ENCODE measurements around the gene MIA3.

The MIA3 gene

GRCh38 chr1:222583079-222583478 is 34.8 kb upstream of the MIA3 start:
- no peaks in the 10 kb centered on the region for H3K27me3 ChIP-seq (ENCODE audit: insufficient read depth, poor library complexity, severe bottlenecking)
- H3K27ac ChIP-seq (ENCODE audit: poor library complexity, severe bottlenecking): peak overlapping the region; percentile 54
- H3K4me1 ChIP-seq (ENCODE audit: insufficient read depth, poor library complexity, severe bottlenecking): peaks cover 8% of the 10 kb centered on the region
- TF ChIP-seq CTCF (IDR thresholded peaks at IDR 0.05; ENCODE audit: poor library complexity, severe bottlenecking): no peak
- H3K9me3 ChIP-seq (ENCODE audit: severe bottlenecking): no peaks in the 10 kb centered on the region
- no peak overlapping the region for H3K4me3 ChIP-seq (ENCODE audit: severe bottlenecking)
- H3K36me3 ChIP-seq (ENCODE audit: low read depth): peaks cover 21% of the 10 kb centered on the region
- ATAC-seq (ENCODE audit: low read depth) (no peak), DNase-seq (ENCODE audit: low spot score) (no peak)

DNA sequence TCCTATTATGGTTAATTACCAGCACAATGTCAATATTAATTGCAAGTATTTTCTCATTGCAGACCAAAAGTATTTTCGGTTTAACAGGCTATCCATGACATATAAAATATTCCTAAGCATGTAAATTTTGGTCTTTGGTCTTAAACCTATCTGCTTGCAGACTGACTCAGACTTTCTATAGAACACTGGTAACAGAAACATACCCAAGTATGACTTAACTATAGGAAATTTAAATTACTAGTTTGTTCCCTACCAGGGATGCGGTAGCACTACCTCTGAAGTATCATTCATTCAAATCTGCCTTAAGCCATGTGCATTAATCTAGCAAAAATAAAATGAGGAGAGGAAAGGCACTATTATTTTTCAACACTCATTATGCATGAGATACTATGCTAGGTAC is 31.1 kb upstream of the MIA3 start:
- Histone ChIP-seq H3K27ac (ENCODE audit: poor library complexity, severe bottlenecking) (no peak overlapping the region), H3K4me3 (ENCODE audit: severe bottlenecking) (no peak overlapping the region), H3K9me3 (ENCODE audit: severe bottlenecking) (no peaks in the 10 kb centered on the region), H3K27me3 (ENCODE audit: insufficient read depth, poor library complexity, severe bottlenecking) (no peaks in the 10 kb centered on the region), H3K36me3 (ENCODE audit: low read depth) (peaks cover 27% of the 10 kb centered on the region), H3K4me1 (ENCODE audit: insufficient read depth, poor library complexity, severe bottlenecking) (peaks cover 8% of the 10 kb centered on the region)
- ATAC-seq (ENCODE audit: low read depth) (no peak), DNase-seq (ENCODE audit: low spot score) (no peak)
- TF ChIP-seq CTCF (IDR thresholded peaks at IDR 0.05; ENCODE audit: poor library complexity, severe bottlenecking): no peak

DNA sequence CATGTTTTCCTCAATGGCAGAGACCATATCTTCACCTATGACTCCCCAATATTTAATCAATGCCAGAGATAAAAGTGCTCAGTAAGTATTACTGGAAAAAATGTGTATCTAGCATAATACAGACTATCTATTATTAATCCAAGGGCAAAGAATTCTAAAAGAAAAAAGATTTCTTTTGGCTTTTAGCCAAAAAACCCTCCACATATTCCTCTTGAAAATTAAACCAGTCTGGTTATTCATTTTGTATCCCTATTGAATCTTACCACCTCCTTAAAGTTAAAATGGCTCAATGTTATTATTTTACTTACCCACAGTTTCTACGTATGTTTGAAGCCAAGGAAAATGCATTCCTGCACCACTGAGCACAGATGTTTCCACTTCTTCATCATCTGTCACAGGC is 29.8 kb upstream of the MIA3 start:
- no peak overlapping the region for H3K27ac ChIP-seq (ENCODE audit: poor library complexity, severe bottlenecking)
- ATAC-seq (ENCODE audit: low read depth) (no peak), DNase-seq (ENCODE audit: low spot score) (no peak)
- H3K4me1 ChIP-seq (ENCODE audit: insufficient read depth, poor library complexity, severe bottlenecking): no peaks in the 10 kb centered on the region
- no peak for TF ChIP-seq CTCF (IDR thresholded peaks at IDR 0.05; ENCODE audit: poor library complexity, severe bottlenecking)
- H3K9me3 ChIP-seq (ENCODE audit: severe bottlenecking): no peaks in the 10 kb centered on the region
- peaks cover 18% of the 10 kb centered on the region for H3K36me3 ChIP-seq (ENCODE audit: low read depth)
- no peak overlapping the region for H3K4me3 ChIP-seq (ENCODE audit: severe bottlenecking)
- no peaks in the 10 kb centered on the region for H3K27me3 ChIP-seq (ENCODE audit: insufficient read depth, poor library complexity, severe bottlenecking)

DNA sequence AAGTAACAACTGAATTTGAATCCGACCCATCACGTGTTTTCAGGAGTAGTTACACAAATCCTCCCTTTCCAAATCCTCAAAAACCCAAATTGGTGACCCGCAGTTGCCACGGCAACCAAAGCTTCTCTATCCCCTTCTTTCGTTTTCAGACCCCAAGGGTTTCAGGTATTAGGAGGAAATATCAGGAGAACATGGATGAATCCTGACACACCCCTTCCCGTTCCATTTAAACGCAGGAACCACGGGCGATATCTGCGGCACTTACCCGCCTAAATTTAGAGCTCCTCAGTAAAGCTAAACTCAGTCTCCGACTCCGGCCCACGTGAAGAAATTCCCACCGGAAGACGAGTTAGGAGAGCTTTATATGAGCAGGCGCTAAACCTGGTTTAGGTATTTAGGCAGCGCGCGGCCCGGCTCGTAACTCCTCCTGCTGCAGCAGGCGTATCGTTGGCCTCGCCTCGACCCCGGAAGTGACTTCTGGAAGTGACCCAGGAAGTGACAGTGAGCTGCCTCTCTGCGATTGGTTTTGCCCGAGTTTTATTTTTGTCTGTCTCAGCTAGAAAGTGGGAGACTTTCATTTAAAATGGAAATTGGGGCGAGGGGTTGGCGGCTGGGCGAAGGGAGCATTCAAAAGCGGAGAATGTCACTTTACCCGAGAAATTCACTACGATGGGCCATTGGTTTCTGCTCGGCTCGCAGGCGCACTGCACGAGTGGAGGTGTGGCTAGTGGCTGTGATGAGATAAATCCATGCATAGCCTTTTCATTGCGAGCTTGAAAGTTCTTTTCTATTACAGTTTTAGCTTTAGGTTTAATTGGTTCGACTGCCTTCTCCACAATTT is 28.2 kb upstream of the MIA3 start, which contains the start of gene TAF1A:
Gene TAF1A (minus strand): TSS at position 472 of the 841 bp plus-strand sequence.
- H3K4me3 ChIP-seq (ENCODE audit: severe bottlenecking): peak within 1 kb of the TSS; percentile 59
- H3K4me1 ChIP-seq (ENCODE audit: insufficient read depth, poor library complexity, severe bottlenecking): no peaks in the 10 kb centered on the region
- DNase-seq (ENCODE audit: low spot score): peak; percentile 74
- H3K27ac ChIP-seq (ENCODE audit: poor library complexity, severe bottlenecking): peak within 1 kb of the TSS; percentile 51
- ATAC-seq (ENCODE audit: low read depth): peak; percentile 91
- no peaks in the 10 kb centered on the region for H3K9me3 ChIP-seq (ENCODE audit: severe bottlenecking)
- TF ChIP-seq CTCF (IDR thresholded peaks at IDR 0.05; ENCODE audit: poor library complexity, severe bottlenecking): no peak
- H3K36me3 ChIP-seq (ENCODE audit: low read depth): peaks cover 11% of the 10 kb centered on the region
- H3K27me3 ChIP-seq (ENCODE audit: insufficient read depth, poor library complexity, severe bottlenecking): no peaks in the 10 kb centered on the region

- DNase-seq (ENCODE audit: low spot score): no peak
- ATAC-seq (ENCODE audit: low read depth): no peak
- H3K9me3 ChIP-seq (ENCODE audit: severe bottlenecking): no peaks in the 10 kb centered on the region
These were observed 25.7 kb upstream of the MIA3 start for GRCh38 chr1:222592171-222592570.

More at GRCh38 chr1:222592171-222592570, 25.7 kb upstream of the MIA3 start:
- H3K27me3 ChIP-seq (ENCODE audit: insufficient read depth, poor library complexity, severe bottlenecking): no peaks in the 10 kb centered on the region
- peaks cover 11% of the 10 kb centered on the region for H3K36me3 ChIP-seq (ENCODE audit: low read depth)
- no peak overlapping the region for H3K4me3 ChIP-seq (ENCODE audit: severe bottlenecking)
- no peaks in the 10 kb centered on the region for H3K4me1 ChIP-seq (ENCODE audit: insufficient read depth, poor library complexity, severe bottlenecking)
- H3K27ac ChIP-seq (ENCODE audit: poor library complexity, severe bottlenecking): no peak overlapping the region
- no peak for TF ChIP-seq CTCF (IDR thresholded peaks at IDR 0.05; ENCODE audit: poor library complexity, severe bottlenecking)

All from RWPE2 (cell line).